Esophagus muscularis mucosa (tissue), 3 donors: ENCODE data around the gene LXN.

Experiments
- POLR2A ChIP-seq: fragments of 450-650 bp; IDR thresholded peaks from one replicate; pipeline ENCODE4 v1.6.1; 2017; ENCODE audit warnings: antibody characterized with exemption, moderate library complexity, mild to moderate bottlenecking, low read depth
- POLR2AphosphoS5 ChIP-seq, 2 donors: sonication (generic); formaldehyde crosslinking; IDR thresholded peaks; one replicate each; pipeline ENCODE4 v1.6.1; 2017; ENCODE audit warnings: antibody characterized with exemption in 2 of 2
- TF ChIP-seq, protein P1 (sequence below), 3 experiments: fragments of 200-600 bp in 2 of 3; fragments of 450-650 bp in 1 of 3; sonication (generic) in 2 of 3; IDR thresholded peaks; one replicate each; pipeline ENCODE4 v1.5.1; 2017 to 2019; ENCODE audit warnings: antibody characterized with exemption in 3 of 3, mild to moderate bottlenecking in 2 of 3, moderate library complexity in 1 of 3

DNA sequence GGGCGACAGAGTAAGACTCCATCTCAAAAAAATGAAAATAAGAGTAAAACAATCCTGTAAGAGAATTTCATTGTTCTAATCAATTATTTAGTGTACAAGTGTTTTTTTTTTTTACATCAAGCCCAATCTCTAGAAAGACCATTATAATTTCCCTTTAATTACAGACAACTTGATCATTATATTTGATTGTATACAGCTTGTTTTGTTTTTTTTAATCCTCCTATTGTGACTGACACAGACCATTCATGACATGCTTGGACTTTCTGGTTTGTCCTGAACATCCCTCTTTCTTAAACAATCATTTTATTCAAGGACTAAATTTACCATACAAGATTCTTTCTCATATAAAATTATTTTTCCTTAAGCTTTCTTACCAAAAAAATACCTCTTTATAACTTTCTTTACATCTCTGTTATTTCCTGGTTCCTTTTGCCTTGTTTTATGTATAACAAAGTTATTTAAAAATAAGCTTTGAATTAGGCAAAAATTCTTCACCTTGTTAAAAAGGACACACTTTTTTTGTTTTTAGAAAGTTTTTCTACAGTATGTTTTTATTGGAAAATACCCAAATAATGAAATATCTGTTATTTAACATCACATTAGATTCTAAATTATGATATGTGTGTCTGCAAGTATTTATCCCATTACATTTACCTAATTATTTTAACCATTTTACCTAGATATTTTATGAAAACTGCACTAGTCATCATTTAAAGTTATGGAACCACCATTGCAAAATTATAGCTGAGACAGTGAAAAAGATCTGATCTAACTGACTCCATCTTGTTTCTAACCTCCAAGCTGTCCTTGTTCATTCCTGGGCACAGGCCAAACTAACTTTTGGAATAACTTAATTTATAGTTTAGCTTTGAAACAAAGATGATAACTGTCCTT, 54.2 kb downstream of the LXN start:
- TF ChIP-seq, protein P1, sequence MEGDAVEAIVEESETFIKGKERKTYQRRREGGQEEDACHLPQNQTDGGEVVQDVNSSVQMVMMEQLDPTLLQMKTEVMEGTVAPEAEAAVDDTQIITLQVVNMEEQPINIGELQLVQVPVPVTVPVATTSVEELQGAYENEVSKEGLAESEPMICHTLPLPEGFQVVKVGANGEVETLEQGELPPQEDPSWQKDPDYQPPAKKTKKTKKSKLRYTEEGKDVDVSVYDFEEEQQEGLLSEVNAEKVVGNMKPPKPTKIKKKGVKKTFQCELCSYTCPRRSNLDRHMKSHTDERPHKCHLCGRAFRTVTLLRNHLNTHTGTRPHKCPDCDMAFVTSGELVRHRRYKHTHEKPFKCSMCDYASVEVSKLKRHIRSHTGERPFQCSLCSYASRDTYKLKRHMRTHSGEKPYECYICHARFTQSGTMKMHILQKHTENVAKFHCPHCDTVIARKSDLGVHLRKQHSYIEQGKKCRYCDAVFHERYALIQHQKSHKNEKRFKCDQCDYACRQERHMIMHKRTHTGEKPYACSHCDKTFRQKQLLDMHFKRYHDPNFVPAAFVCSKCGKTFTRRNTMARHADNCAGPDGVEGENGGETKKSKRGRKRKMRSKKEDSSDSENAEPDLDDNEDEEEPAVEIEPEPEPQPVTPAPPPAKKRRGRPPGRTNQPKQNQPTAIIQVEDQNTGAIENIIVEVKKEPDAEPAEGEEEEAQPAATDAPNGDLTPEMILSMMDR (IDR thresholded peaks at IDR 0.05): no peak
- no peak for TF ChIP-seq POLR2AphosphoS5 (IDR thresholded peaks at IDR 0.05)
- no peak for TF ChIP-seq POLR2A
